Upper lobe of right lung (tissue), 1 donor: ENCODE results near the gene MSH6. TPM values are rescaled to one million over a fixed set of nuclear protein-coding genes. Genes with fewer than 3 reads are reported as not detected.

Experiments
- ATAC-seq: fragments of 200-7000 bp; cut with Tn5 transposase; one replicate; pipeline ENCODE4 v1.9.1; 2020; ENCODE audit warnings: mild to moderate bottlenecking, moderate library complexity
- DNase-seq: peaks from one replicate; pipeline ENCODE4 v3.0.0-alpha.2; 2020
- H3K27ac ChIP-seq: fragments of 200-600 bp; one replicate; pipeline ENCODE4 v1.8.0; 2022
- H3K27me3 ChIP-seq: fragments of 200-600 bp; one replicate; pipeline ENCODE4 v1.8.0; 2022; ENCODE audit warnings: mild to moderate bottlenecking
- H3K36me3 ChIP-seq: fragments of 200-600 bp; one replicate; pipeline ENCODE4 v1.8.0; 2022
- H3K4me1 ChIP-seq: fragments of 200-600 bp; one replicate; pipeline ENCODE4 v1.8.0; 2022
- H3K4me3 ChIP-seq: fragments of 200-600 bp; one replicate; pipeline ENCODE4 v1.8.0; 2022; ENCODE audit warnings: mild to moderate bottlenecking
- H3K9me3 ChIP-seq: fragments of 200-600 bp; one replicate; pipeline ENCODE4 v1.8.0; 2022
- CTCF ChIP-seq: fragments of 200-600 bp; IDR thresholded peaks from one replicate; pipeline ENCODE4 v1.8.0; 2022; ENCODE audit warnings: antibody characterized with exemption
- intact Hi-C: fragments of 100-400 bp; cut with DNase I; formaldehyde crosslinking; loops from one replicate; pipeline ENCODE4 v1.11.0; 2022
- total RNA-seq: library from RNA; stranded (reverse); fragmentation: NEBNext Ultra II Directional; extraction: Animal tissue kit (Norgen Biotek cat#: 25700); gene quantifications from one replicate; pipeline ENCODE4 v1.2.1, GENCODE V29; 2021
- donor health status: DM: no; HTN: yes; CAD: no; lungs with severe emphysema.

Gene MSH6
- total RNA-seq, 1 donor from 2014 or later: 31.1 TPM

DNA sequence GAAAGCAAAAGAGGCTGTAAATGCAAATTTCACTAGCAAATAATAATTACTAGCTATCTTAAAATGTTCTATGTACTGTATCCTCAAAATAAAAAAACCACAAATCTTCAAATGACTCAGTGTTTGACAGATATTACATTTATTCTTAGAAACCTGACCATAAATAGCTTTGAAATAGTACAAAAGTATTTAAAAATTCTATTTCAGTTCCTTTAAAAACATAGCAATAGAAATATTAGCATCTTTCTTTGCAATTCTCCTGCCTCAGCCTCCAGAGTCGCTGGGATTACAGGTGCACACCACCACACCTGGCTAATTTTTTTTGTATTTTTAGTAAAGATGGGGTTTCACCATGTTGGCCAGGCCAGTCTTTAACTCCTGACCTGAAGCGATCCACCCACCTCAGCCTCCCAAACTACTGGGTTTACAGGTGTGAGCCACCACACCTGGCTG lies 50.6 kb downstream of the MSH6 start:
- DNase-seq: no peak
- intact Hi-C loops: no loop called here
- Histone ChIP-seq H3K27ac (no peak overlapping the region), H3K4me3 (no peak overlapping the region), H3K36me3 (peaks cover 97% of the 10 kb centered on the region), H3K4me1 (no peaks in the 10 kb centered on the region), H3K9me3 (no peaks in the 10 kb centered on the region), H3K27me3 (no peaks in the 10 kb centered on the region)
- TF ChIP-seq CTCF: no peak
- no peak for ATAC-seq

DNA sequence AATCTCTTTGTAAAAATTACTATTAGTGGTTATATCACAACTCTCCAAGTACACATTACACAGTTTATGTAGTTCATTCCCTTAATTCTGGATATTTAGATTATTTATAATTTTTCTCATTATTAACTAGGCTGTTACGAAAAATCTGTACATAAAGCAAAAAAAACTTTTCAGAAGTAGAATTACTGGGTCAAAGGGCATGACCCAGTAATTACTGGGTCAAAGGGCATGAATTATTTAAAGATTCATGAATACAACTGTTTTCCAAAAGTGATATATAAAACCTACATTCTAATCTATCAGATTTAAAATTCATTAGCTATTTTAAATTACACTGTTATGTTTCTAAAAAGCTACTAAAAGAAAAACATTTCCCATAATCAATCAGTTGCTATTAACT lies 55.3 kb downstream of the MSH6 start:
- H3K4me1 ChIP-seq: no peaks in the 10 kb centered on the region
- H3K36me3 ChIP-seq: peaks cover 65% of the 10 kb centered on the region
- no peaks in the 10 kb centered on the region for H3K9me3 ChIP-seq
- no peaks in the 10 kb centered on the region for H3K27me3 ChIP-seq
- H3K4me3 ChIP-seq: no peak overlapping the region
- H3K27ac ChIP-seq: no peak overlapping the region
- TF ChIP-seq CTCF: no peak
- intact Hi-C loops: no loop called here
- no peak for ATAC-seq
- no peak for DNase-seq

DNA sequence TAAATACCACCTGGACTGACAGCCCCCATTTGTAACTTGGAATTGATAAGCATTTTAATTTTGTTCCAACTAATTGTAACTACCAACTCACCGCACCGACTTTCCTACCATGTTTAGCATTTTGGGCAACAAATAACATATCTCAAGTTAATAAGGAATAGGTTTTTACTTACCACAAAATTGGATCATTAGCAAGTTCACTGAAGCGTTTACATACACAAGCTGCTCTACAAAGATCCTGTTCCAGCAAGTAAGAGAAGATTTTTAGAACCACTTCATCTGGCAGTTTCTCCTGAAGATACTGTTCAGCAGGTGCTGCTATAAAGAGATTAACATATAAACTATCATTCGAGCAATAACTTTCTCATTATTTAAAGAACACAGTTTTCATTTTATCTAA lies 55.7 kb downstream of the MSH6 start:
- no peak for ATAC-seq
- no peak for TF ChIP-seq CTCF
- H3K36me3 ChIP-seq: peaks cover 61% of the 10 kb centered on the region

DNA sequence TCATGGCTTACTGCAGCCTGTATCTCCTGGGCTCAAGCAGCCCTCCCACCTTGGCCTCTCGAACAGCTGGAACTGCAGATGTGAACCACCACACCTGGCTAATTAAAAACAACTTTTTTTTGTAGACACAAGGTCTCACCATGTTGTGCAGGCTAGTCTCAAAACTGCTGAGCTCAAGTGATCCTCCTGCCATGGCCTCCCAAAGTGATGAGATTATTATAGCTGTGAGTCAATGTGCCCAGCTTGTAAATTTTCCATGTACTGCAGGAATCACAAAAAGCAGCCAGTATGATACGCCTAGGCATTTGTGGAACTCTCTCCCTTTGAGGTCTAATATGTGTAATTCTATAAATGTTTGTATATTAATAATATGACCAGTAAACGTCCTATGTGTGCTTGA lies 59.9 kb downstream of the MSH6 start:
- DNase-seq (no peak), ATAC-seq (no peak)
- Histone ChIP-seq H3K9me3 (no peaks in the 10 kb centered on the region), H3K36me3 (peaks cover 19% of the 10 kb centered on the region), H3K4me1 (peaks cover 10% of the 10 kb centered on the region), H3K4me3 (no peak overlapping the region), H3K27ac (no peak overlapping the region), H3K27me3 (no peaks in the 10 kb centered on the region)
- TF ChIP-seq CTCF: no peak
- intact Hi-C loops: no loop called here

More for the DNA sequence above, 55.7 kb downstream of the MSH6 start:
- H3K9me3 ChIP-seq: no peaks in the 10 kb centered on the region
- intact Hi-C loops: no loop called here
- H3K4me3 ChIP-seq: no peak overlapping the region
- peaks cover 4% of the 10 kb centered on the region for H3K4me1 ChIP-seq
- no peaks in the 10 kb centered on the region for H3K27me3 ChIP-seq
- H3K27ac ChIP-seq: no peak overlapping the region
- DNase-seq: no peak

- H3K4me1 ChIP-seq: peaks cover 10% of the 10 kb centered on the region
Measured at GRCh38 chr2:47843407-47843806, 60.5 kb downstream of the MSH6 start.

More at GRCh38 chr2:47843407-47843806, 60.5 kb downstream of the MSH6 start:
- H3K36me3 ChIP-seq: peaks cover 13% of the 10 kb centered on the region
- intact Hi-C loops: no loop called here
- no peak overlapping the region for H3K27ac ChIP-seq
- TF ChIP-seq CTCF: no peak
- H3K9me3 ChIP-seq: no peaks in the 10 kb centered on the region
- no peak for ATAC-seq
- H3K27me3 ChIP-seq: no peaks in the 10 kb centered on the region
- no peak for DNase-seq
- H3K4me3 ChIP-seq: no peak overlapping the region
